Erythroblast (primary cell): ENCODE data around the gene PDZD8.

ENCODE experiments used
- GATA1 ChIP-seq: IDR thresholded peaks from 2 replicates; pipeline ENCODE4 v1.6.1; 2011; ENCODE audit warnings: low read depth, mild to moderate bottlenecking, control low read depth, low read length, moderate library complexity
- POLR2A ChIP-seq: IDR thresholded peaks from 2 replicates; pipeline ENCODE4 v1.6.1; 2011; ENCODE audit warnings: mild to moderate bottlenecking, low read length

- TF ChIP-seq POLR2A (no peak), GATA1 (no peak)
Measured at GRCh38 chr10:117261501-117261900, 113.7 kb downstream of the PDZD8 start.
